Immature natural killer cell (primary cell): ENCODE results near the gene TEX10. TPM values are rescaled to one million over a fixed set of nuclear protein-coding genes. Genes with fewer than 3 reads are reported as not detected.
"Not testable (repeated sequence)": the region's sequence is repeated elsewhere in the genome, so short reads cannot be mapped to it uniquely, and the experiment has no call there.

Source experiments
- DNase-seq, 3 donors: peaks; one replicate each; pipeline ENCODE4 v3.0.0; 2022; ENCODE audit warnings: mixed read lengths in 1 of 3
- H3K27ac Mint-ChIP-seq, 6 donors: one replicate each; pipeline ENCODE4 v1.8.0; 2020; ENCODE audit warnings: mixed read lengths in 6 of 6, mild to moderate bottlenecking in 5 of 6, inconsistent platforms in 4 of 6, moderate library complexity in 3 of 6
- H3K27me3 Mint-ChIP-seq, 3 donors: one replicate each; pipeline ENCODE4 v1.8.0; 2020 to 2021; ENCODE audit warnings: low read depth in 3 of 3, mild to moderate bottlenecking in 3 of 3, mixed read lengths in 3 of 3, moderate library complexity in 3 of 3, inconsistent platforms in 1 of 3
- H3K36me3 Mint-ChIP-seq, 3 donors: one replicate each; pipeline ENCODE4 v1.8.0; 2020; ENCODE audit warnings: mixed read lengths in 3 of 3, inconsistent platforms in 2 of 3, mild to moderate bottlenecking in 2 of 3
- H3K4me1 Mint-ChIP-seq, 2 donors: one replicate each; pipeline ENCODE4 v1.8.0; 2020; ENCODE audit warnings: inconsistent platforms in 2 of 2, mild to moderate bottlenecking in 2 of 2, mixed read lengths in 2 of 2, moderate library complexity in 1 of 2
- H3K4me3 Mint-ChIP-seq, 5 donors: one replicate each; pipeline ENCODE4 v1.8.0; 2020; ENCODE audit warnings: mild to moderate bottlenecking in 5 of 5, mixed read lengths in 5 of 5, inconsistent platforms in 3 of 5, moderate library complexity in 3 of 5
- H3K9me3 Mint-ChIP-seq, 6 donors: one replicate each; pipeline ENCODE4 v1.8.0; 2020; ENCODE audit warnings: mild to moderate bottlenecking in 6 of 6, mixed read lengths in 6 of 6, inconsistent platforms in 4 of 6, moderate library complexity in 3 of 6
- polyA plus RNA-seq, 3 donors: library from polyadenylated mRNA; unstranded; fragments of 300-500 nt; fragmentation: Illumina TruSeq; gene quantifications; one replicate each; pipeline ENCODE4 v1.2.3, GENCODE V29; 2021

The TEX10 gene
- 10 to 100 TPM in 2 of 3 donors, 1 to 10 TPM in 1; 5.9 to 13.8 (median 11.3) TPM for polyA plus RNA-seq

GRCh38 chr9:100352727-100353505, at the start of gene TEX10:
TSS of gene TEX10 (minus strand) at chr9:100352942. CDS start at chr9:100349363, 3,579 bp downstream.
- H3K4me1 Mint-ChIP-seq: peaks cover 39 to 66% of the 10 kb centered on the region in 2 donors
- DNase-seq: peak; percentile 85 to 86 (median 85)
- H3K4me3 Mint-ChIP-seq: peak within 1 kb of the TSS; percentile 87 to 95 (median 91)
- no peaks in the 10 kb centered on the region for H3K36me3 Mint-ChIP-seq
- no peaks in the 10 kb centered on the region for H3K9me3 Mint-ChIP-seq
- peaks cover 4 to 11% (median 7%) of the 10 kb centered on the region in 3 donors for H3K27me3 Mint-ChIP-seq
- H3K27ac Mint-ChIP-seq: peak within 1 kb of the TSS; percentile 35 to 93 (median 84)

- no peaks in the 10 kb centered on the region for H3K4me1 Mint-ChIP-seq
- no peak overlapping the region for H3K27ac Mint-ChIP-seq
- DNase-seq: no peak
- H3K9me3 Mint-ChIP-seq: no peaks in the 10 kb centered on the region
- no peak overlapping the region for H3K4me3 Mint-ChIP-seq
- no peaks in the 10 kb centered on the region for H3K36me3 Mint-ChIP-seq
- H3K27me3 Mint-ChIP-seq: peaks cover 0 to 19% (median 2%) of the 10 kb centered on the region in 3 donors
Measured at GRCh38 chr9:100401042-100401441, 48.3 kb upstream of the TEX10 start.

- no peaks in the 10 kb centered on the region for H3K4me1 Mint-ChIP-seq
- H3K36me3 Mint-ChIP-seq: no peaks in the 10 kb centered on the region
- no peak overlapping the region for H3K27ac Mint-ChIP-seq
- H3K27me3 Mint-ChIP-seq: peaks cover 0 to 15% (median 0%) of the 10 kb centered on the region in 3 donors
- no peak for DNase-seq
- H3K4me3 Mint-ChIP-seq: no peak overlapping the region
- H3K9me3 Mint-ChIP-seq: no peaks in the 10 kb centered on the region
Measured at GRCh38 chr9:100397529-100398266, 45.0 kb upstream of the TEX10 start.

GRCh38 chr9:100396769-100397168, 44.0 kb upstream of the TEX10 start:
- no peak overlapping the region for H3K27ac Mint-ChIP-seq
- no peaks in the 10 kb centered on the region for H3K9me3 Mint-ChIP-seq
- no peaks in the 10 kb centered on the region for H3K4me1 Mint-ChIP-seq
- H3K27me3 Mint-ChIP-seq: peaks cover 0 to 14% (median 3%) of the 10 kb centered on the region in 3 donors
- no peaks in the 10 kb centered on the region for H3K36me3 Mint-ChIP-seq
- no peak for DNase-seq
- no peak overlapping the region for H3K4me3 Mint-ChIP-seq

- Mint-ChIP-seq H3K27me3 (peaks cover 0 to 10% (median 3%) of the 10 kb centered on the region in 3 donors), H3K4me3 (no peak overlapping the region), H3K9me3 (no peaks in the 10 kb centered on the region), H3K4me1 (no peaks in the 10 kb centered on the region), H3K36me3 (no peaks in the 10 kb centered on the region), H3K27ac (no peak overlapping the region)
- no peak for DNase-seq
Measured at GRCh38 chr9:100394816-100395215, 42.1 kb upstream of the TEX10 start.

- no peaks in the 10 kb centered on the region for H3K4me1 Mint-ChIP-seq
- no peak for DNase-seq
- H3K36me3 Mint-ChIP-seq: no peaks in the 10 kb centered on the region
- H3K9me3 Mint-ChIP-seq: no peaks in the 10 kb centered on the region
- H3K27ac Mint-ChIP-seq: no peak overlapping the region
- peaks cover 0 to 10% (median 3%) of the 10 kb centered on the region in 3 donors for H3K27me3 Mint-ChIP-seq
- H3K4me3 Mint-ChIP-seq: no peak overlapping the region
Measured at GRCh38 chr9:100394032-100394695, 41.4 kb upstream of the TEX10 start.

- H3K36me3 Mint-ChIP-seq, H3K27ac Mint-ChIP-seq, H3K9me3 Mint-ChIP-seq, DNase-seq, H3K4me1 Mint-ChIP-seq, H3K27me3 Mint-ChIP-seq, H3K4me3 Mint-ChIP-seq: not testable (repeated sequence)
Measured at GRCh38 chr9:100392989-100393388, 40.2 kb upstream of the TEX10 start.

GRCh38 chr9:100379862-100380261, 27.1 kb upstream of the TEX10 start:
- H3K36me3 Mint-ChIP-seq: no peaks in the 10 kb centered on the region
- DNase-seq: no peak
- H3K4me1 Mint-ChIP-seq: no peaks in the 10 kb centered on the region
- H3K27me3 Mint-ChIP-seq: peaks cover 0 to 3% (median 1%) of the 10 kb centered on the region in 3 donors
- peaks cover 0 to 3% (median 0%) of the 10 kb centered on the region in 6 donors for H3K9me3 Mint-ChIP-seq
- H3K27ac Mint-ChIP-seq: no peak overlapping the region
- H3K4me3 Mint-ChIP-seq: no peak overlapping the region

- no peak overlapping the region for H3K4me3 Mint-ChIP-seq
- no peaks in the 10 kb centered on the region for H3K36me3 Mint-ChIP-seq
- H3K27ac Mint-ChIP-seq: no peak overlapping the region
- peaks cover 0 to 3% (median 2%) of the 10 kb centered on the region in 3 donors for H3K27me3 Mint-ChIP-seq
- no peaks in the 10 kb centered on the region for H3K4me1 Mint-ChIP-seq
- no peak for DNase-seq
- H3K9me3 Mint-ChIP-seq: no peaks in the 10 kb centered on the region
Measured at GRCh38 chr9:100377015-100377414, 24.3 kb upstream of the TEX10 start.

- Mint-ChIP-seq H3K9me3 (no peaks in the 10 kb centered on the region), H3K4me3 (no peak overlapping the region), H3K27ac (no peak overlapping the region), H3K27me3 (peaks cover 0 to 3% (median 2%) of the 10 kb centered on the region in 3 donors), H3K4me1 (no peaks in the 10 kb centered on the region), H3K36me3 (no peaks in the 10 kb centered on the region)
- DNase-seq: no peak
Measured at GRCh38 chr9:100375658-100376057, 22.9 kb upstream of the TEX10 start.

- Mint-ChIP-seq H3K36me3 (peaks cover 0 to 3% (median 0%) of the 10 kb centered on the region in 3 donors), H3K27ac (no peak overlapping the region), H3K4me3 (no peak overlapping the region), H3K9me3 (no peaks in the 10 kb centered on the region), H3K4me1 (no peaks in the 10 kb centered on the region), H3K27me3 (peaks cover 0 to 5% (median 2%) of the 10 kb centered on the region in 3 donors)
- DNase-seq: no peak
Measured at GRCh38 chr9:100372648-100373047, 19.9 kb upstream of the TEX10 start.

GRCh38 chr9:100370064-100370723, 17.5 kb upstream of the TEX10 start:
- peaks cover 0 to 5% (median 2%) of the 10 kb centered on the region in 3 donors for H3K27me3 Mint-ChIP-seq
- H3K4me3 Mint-ChIP-seq: no peak overlapping the region
- no peaks in the 10 kb centered on the region for H3K4me1 Mint-ChIP-seq
- DNase-seq: no peak
- H3K36me3 Mint-ChIP-seq: peaks cover 0 to 3% (median 0%) of the 10 kb centered on the region in 3 donors
- no peak overlapping the region for H3K27ac Mint-ChIP-seq
- H3K9me3 Mint-ChIP-seq: no peaks in the 10 kb centered on the region

- Mint-ChIP-seq H3K36me3 (peaks cover 0 to 3% (median 0%) of the 10 kb centered on the region in 3 donors), H3K27me3 (peaks cover 0 to 5% (median 0%) of the 10 kb centered on the region in 3 donors), H3K9me3 (no peaks in the 10 kb centered on the region), H3K4me3 (no peak overlapping the region), H3K4me1 (no peaks in the 10 kb centered on the region), H3K27ac (no peak overlapping the region)
- DNase-seq: no peak
Measured at GRCh38 chr9:100368672-100369071, 15.9 kb upstream of the TEX10 start.
